Ureter (tissue), 1 donor: ENCODE results near the gene TYMS. TPM values are rescaled to one million over a fixed set of nuclear protein-coding genes. Genes with fewer than 3 reads are reported as not detected.

ENCODE experiments used
- DNase-seq: peaks from one replicate; pipeline ENCODE4 v3.0.0-alpha.2; 2020; ENCODE audit warnings: low spot score
- total RNA-seq: library from RNA; stranded (reverse); gene quantifications from one replicate; pipeline ENCODE4 v1.2.4, GENCODE V29; 2023
- donor health status: DM: yes; HTN: yes; CAD: no.

Gene TYMS
- total RNA-seq, 1 donor from 2014 or later: 5.1 TPM

GRCh38 chr18:644395-645004, 13.0 kb upstream of the TYMS start:
- no peak for DNase-seq

GRCh38 chr18:647304-647703, 10.1 kb upstream of the TYMS start:
- DNase-seq: no peak

- no peak for DNase-seq
These were observed 8.1 kb upstream of the TYMS start for GRCh38 chr18:649341-649740.

GRCh38 chr18:650428-650858, 7.0 kb upstream of the TYMS start:
- DNase-seq: no peak

- no peak for DNase-seq
These were observed 5.3 kb upstream of the TYMS start for GRCh38 chr18:652131-652530.

GRCh38 chr18:653512-653911, 3.9 kb upstream of the TYMS start:
- DNase-seq: no peak

- no peak for DNase-seq
These were observed 2.9 kb upstream of the TYMS start for GRCh38 chr18:654601-655000.

GRCh38 chr18:655445-655844, 2.0 kb upstream of the TYMS start:
- DNase-seq: no peak

GRCh38 chr18:658001-658946, 821 bp downstream of the TYMS start:
- peak; percentile 88 for DNase-seq

GRCh38 chr18:658947-659533, 1.6 kb downstream of the TYMS start:
- DNase-seq: no peak

GRCh38 chr18:659597-659996, 2.1 kb downstream of the TYMS start:
- DNase-seq: no peak

GRCh38 chr18:662197-662596, 4.7 kb downstream of the TYMS start:
- DNase-seq: no peak

- DNase-seq: no peak
These were observed 8.7 kb downstream of the TYMS start for GRCh38 chr18:666177-666576.

- no peak for DNase-seq
These were observed 9.2 kb downstream of the TYMS start for GRCh38 chr18:666628-667027.

- DNase-seq: no peak
These were observed 10.8 kb downstream of the TYMS start for GRCh38 chr18:668260-668659.

- no peak for DNase-seq
These were observed 11.6 kb downstream of the TYMS start for GRCh38 chr18:669077-669476.

GRCh38 chr18:670522-670921, 13.1 kb downstream of the TYMS start:
- DNase-seq: no peak

GRCh38 chr18:671405-671804, 14.0 kb downstream of the TYMS start:
- no peak for DNase-seq

- no peak for DNase-seq
These were observed 15.9 kb downstream of the TYMS start for GRCh38 chr18:673317-673716.

GRCh38 chr18:673769-674168, 16.3 kb downstream of the TYMS start:
- no peak for DNase-seq

GRCh38 chr18:675307-675706, 17.9 kb downstream of the TYMS start:
- DNase-seq: no peak

GRCh38 chr18:676069-676468, 18.6 kb downstream of the TYMS start:
- DNase-seq: no peak

- DNase-seq: no peak
These were observed 19.3 kb downstream of the TYMS start for GRCh38 chr18:676736-677135.
